ENCODE measurements around the gene FOSL2.

FOSL2 gene

DNA sequence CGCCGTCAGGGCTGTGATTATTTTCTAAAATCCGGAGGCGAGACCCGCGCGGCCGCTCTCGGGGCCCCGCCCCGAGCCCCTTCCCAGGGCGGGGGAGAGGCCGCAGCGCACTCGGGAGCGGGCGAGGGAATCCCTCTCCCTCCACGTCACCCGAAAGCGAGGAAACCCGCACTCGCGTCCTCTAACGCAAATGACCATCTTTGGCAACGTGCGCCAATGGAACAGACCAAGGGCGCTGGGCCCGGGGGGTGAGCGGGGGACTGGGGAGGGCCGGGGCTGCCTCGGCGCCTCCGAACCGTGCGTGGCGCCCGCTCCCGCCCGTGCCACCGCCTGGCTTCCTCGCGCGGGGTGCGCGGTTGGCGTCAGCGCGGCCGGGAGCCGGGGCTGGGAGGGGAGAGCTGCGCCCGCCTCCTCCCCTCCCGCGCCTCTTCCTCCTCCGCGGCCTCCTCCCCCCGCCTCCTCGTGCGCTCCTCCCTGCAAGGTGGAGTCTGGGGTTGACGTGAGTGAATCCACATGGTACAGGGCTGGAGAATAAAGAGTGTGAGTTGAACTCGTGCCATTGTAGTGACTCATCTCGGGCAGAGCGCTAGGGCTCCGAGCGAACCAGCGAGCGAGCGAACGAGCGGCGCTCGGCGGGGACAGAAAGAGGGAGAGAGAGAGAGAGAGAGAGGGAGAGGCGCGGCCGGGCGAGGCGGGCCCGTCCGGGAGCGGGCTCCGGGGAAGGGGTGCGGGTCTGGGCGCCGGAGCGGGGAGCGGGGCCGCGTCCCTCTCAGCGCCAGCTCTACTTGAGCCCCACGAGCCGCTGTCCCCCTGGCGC, at the start of gene FOSL2:
Gene FOSL2 (plus strand): TSS at position 562 of the 817 bp plus-strand sequence. CDS start 863 bp downstream, outside the sequence.
- in situ Hi-C loops (cut with HindIII; ENCODE audit: low sequenced_read_pairs), result no loop called here

DNA sequence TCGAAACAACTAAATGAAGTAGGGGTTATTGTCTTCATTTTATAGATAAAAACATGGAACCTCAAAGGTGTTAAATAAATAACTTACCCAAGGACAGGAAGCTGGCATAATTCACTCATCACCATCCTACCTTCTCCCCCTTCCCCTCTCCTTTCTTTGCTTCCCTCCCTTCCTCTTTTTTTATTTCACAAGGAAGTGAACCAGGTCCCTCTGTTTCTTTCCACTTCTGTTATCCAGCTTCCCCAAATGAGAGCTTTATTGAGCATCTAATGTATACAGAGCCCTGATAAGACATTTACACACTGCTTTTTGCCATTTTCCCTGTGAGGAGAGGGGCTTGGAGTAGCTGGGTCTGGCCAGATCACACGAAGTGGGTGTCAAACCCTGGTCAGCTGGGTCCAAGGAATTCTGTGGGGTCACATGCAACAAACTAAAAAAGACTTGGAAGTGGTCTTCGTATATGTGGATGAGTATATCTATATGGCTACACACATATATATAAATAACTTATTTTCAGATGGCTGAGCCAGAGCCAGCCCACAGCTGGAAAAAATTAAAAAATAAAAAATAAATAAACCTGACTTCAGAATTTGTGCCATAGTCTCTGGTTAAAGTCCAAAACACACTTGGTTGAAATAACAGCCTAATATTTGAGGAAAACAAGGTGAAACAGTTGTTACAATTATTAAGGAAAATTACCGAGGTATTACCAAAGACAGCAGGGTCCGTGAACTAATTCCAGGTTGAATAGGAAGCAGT, 49.3 kb upstream of the FOSL2 start:
- in situ Hi-C loops (cut with HindIII; ENCODE audit: low sequenced_read_pairs), result no loop called here

DNA sequence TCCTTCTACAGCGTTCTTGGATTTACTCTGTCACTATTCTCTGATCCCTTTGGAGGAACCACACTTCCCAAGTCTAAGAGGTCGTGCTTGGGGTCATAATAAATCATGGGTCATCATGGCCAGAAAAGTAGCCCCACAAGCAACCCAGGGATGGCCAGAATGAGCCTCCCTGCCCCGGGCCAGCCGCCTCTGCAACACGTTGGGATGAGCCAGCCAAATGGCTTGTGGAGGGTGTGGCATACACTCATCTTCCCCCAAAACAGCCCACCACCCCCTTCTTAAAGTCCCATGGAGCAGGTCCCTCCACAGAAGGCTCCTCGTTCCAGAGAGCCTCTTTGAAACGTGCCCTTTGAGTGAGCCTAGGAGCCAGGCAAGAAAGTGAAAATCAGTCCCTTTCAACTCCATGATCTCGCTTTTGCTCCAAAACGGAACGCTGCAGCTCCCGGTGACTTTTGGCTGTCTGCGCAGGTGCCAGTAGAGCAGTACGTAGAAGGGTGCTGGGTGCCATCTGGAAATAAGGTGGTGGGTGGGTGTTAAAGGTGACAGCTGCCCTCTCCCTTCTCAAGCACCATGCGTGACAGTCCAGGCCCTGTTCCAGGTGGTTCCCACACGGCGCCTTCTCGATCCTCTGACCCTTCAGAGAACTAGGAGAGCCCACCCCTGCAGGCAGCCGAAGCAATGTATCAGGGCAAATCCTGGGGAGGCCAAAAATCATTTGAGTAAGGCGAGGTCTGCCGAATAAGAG, 48.5 kb upstream of the FOSL2 start:
- in situ Hi-C loops (cut with HindIII; ENCODE audit: low sequenced_read_pairs), result no loop called here

DNA sequence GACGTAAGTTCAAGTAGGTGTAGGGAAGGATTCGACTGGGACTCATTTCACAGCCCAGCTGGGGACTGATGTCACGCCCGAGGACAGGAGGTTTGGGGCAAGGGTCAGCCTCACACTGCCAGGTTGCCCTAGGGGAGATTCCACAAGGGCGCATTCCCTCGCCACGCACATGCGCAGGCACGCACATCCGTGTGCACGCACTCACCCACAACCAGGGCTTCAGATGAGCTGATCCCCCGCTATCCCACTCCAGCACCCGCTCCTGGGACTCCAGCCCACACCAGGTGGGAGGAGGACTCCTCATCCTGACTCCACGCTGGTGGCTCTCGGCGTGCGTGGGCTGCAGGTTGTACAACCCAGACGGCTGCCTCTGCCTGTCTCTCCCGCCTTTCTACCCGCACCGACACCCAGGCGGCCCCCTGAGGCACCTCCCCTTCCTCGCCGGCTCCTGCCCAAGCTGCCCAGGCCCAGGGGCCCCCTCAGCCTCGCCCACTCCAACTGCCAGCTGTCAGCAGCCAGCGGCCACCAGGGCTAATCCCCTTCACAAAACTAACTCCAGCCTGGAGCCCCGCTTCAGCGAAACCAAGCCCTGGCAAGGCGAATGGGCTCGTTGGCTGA, 47.8 kb upstream of the FOSL2 start:
- in situ Hi-C loops (cut with HindIII; ENCODE audit: low sequenced_read_pairs), result no loop called here

DNA sequence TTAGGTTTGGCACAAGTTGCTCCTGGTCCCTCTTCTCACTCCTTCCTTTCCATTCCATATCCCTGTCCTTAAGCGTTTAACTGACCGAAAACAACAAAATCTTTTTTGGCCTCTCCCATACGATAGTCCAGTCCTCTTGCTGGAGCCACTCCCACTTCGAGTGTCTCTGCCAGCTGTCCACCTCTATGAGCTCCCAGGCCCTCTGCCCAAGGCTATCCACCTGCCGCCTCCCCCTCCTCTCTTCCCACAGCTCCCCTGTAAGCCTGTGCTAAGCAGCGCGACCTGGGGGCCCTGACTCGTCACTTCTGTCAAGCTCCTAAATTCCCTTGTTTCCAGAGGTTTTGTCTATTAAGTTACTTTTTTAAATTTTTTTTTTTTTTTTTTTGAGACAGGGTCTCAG, 47.0 kb upstream of the FOSL2 start:
- in situ Hi-C loops (cut with HindIII; ENCODE audit: low sequenced_read_pairs), result no loop called here

DNA sequence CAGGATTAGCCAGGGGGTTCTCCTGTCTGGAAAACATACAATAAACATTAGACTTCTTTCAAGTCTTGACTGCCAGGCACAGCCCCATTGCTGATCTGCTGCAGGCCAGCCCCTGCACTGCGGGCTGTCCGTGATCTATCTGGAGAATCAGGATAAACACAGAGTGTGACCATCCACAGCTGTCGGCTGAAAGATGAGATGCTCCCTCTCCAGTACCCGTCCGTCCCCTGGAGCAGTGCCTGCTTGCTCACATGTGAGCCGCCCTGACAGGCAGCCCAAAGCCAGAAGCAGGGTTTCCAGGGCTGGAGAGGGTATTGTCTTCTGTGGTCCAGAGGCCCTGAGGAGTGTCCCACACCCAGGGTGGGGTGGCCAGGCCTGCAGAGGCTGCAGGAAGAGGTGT, 46.1 kb upstream of the FOSL2 start:
- in situ Hi-C loops (cut with HindIII; ENCODE audit: low sequenced_read_pairs), result no loop called here

DNA sequence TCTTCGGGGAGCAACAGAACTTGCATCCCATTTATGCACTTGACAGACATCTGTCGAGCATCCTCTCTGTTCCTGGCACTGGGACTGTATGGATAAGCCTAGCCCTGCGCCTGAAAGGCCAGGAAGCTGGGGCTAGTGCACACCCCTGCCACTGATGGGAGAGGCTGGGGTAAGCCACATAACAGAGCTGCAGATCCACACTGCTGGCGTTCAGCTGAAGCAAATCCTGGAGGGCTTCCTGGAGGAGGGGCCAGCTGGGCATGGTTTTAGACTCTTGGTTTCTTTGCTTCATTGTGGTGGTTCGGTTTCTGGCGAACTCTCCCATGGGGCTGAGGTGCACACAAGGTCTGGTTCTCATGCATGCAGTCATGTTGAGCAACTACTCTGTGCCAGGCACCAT, 45.5 kb upstream of the FOSL2 start:
- in situ Hi-C loops (cut with HindIII; ENCODE audit: low sequenced_read_pairs), result no loop called here

DNA sequence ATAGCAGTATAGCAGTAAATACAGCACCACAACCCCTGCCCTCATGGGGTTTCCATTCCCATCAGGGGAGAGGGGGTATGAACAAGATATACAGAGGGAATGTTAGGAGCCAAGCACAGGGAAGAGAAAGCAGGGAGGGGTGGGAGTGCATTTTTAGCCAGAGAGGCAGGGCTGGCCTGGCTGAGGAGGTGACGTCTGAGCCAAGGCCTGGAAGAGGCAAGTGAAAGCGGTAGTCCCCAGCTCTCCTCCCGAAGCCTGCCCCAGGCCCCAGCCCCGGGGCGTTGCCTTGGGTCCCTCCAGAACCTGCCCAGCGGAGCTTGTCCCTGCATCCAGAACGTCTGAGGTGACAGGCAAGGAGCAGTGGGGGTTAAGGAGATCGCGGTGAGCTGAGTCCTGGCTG, 45.1 kb upstream of the FOSL2 start:
- in situ Hi-C loops (cut with HindIII; ENCODE audit: low sequenced_read_pairs), result no loop called here

DNA sequence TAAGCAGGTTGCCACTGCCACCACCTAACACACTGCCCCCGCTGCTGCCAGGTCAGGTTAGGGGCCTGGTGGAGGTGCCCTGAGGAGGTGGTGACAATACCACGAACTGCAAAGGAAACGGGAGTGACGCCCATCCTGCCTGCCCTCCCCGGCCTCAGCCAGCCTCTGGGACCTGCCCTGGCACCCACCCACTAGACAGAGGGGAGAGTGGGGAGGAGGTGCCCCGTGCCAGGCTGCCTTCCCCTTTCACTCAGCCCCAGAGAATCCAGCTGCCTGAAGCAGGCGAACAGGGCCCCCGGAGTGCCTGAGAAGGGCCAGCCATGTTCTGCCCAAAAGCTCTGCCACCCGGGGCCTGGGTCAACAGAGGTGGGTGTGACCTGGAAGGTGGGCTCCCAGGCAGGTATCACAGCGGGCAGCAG, 44.5 kb upstream of the FOSL2 start:
- in situ Hi-C loops (cut with HindIII; ENCODE audit: low sequenced_read_pairs), result no loop called here

DNA sequence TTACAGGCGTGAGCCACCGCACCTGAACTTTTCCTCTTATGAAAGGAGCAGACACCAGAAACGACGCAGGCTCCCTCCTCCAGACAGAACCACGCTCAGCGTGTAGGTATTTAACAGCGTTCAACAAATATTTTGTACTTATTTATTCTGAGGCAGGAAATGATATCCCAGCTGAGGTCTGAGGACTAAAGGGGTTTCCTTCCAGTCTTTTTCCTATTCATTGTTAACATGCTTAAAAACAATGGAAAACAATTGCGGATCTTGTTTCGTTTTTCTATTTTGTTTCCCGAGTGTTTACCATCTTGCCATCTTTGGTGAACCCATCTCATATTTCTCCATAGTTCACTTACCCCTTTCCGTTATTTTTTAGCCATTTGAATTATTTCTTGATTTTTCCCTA, 43.7 kb upstream of the FOSL2 start:
- in situ Hi-C loops (cut with HindIII; ENCODE audit: low sequenced_read_pairs), result no loop called here

DNA sequence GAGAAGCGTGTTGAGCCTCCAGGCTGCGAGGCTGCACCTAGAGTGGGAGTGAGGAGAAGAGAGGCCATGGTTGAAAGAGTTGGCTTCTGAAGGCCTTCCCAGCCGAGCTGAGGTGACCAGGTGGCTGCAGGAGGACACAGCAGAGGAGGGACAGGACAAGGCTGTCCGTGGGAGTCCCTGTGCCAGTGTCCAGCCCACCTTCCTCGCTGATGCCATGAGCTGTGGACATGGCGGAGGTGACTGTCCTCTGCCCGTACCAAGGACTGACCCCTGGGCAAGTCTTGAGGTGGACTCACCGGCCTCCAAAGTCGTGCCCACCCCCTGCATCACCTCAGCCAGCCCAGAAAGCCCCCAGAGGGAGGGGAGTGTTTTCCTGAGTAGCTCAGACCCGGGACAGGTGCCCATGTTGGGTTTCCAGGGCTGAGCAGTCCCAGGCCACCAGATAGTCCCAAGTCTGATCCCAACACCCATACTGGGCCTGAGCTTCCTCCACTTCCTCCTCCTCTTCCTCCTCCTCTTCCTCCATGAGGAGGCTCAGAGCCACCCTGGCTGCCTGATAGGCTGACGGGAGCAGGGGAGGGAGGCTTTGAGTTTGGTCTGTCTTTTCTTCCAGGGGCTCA, 43.0 kb upstream of the FOSL2 start:
- in situ Hi-C loops (cut with HindIII; ENCODE audit: low sequenced_read_pairs), result no loop called here

DNA sequence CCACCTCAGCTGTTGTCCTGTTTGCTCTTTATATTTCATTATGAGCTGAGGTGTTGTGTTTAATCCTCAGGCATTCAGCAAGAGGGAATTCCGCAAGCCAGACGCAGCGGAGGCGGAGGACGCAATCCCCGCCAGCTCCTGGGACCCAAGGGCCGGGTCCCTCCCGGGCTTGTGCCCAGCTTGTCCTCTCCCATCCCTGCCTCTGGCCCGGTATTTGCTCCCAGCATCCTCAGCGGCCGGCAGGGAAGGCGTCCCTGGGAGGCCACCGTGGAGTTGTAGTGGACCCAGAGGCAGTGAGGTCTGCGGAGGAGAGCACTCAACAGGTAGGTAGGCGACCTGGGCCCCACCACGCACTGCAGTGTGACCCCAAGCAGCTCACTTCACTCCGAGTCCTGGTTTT, 42.5 kb upstream of the FOSL2 start:
- in situ Hi-C loops (cut with HindIII; ENCODE audit: low sequenced_read_pairs), result no loop called here

DNA sequence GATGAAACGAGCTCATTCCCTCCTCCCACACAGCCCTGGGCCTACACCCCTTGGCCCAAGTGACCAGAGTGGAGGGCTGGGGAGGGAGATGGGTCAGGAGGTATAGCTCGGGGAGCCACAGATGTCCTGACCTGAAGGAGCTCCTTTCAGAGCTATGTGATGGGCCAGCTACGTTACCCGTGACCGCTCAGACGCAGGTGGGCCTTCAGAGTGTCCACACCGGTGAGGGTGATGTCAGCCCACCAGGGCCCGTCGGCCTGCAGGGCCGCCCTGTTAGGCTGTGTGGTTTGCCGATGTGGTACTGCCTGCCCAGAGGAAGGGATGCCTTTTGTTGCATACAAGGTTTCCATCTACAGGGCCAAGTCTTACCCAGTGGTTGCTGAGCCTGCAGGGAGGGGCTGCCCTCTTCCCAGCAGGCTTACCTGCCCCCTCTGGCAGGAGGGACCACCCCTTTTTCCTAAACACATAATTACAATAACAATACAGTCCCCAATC, 41.8 kb upstream of the FOSL2 start:
- in situ Hi-C loops (cut with HindIII; ENCODE audit: low sequenced_read_pairs), result no loop called here

DNA sequence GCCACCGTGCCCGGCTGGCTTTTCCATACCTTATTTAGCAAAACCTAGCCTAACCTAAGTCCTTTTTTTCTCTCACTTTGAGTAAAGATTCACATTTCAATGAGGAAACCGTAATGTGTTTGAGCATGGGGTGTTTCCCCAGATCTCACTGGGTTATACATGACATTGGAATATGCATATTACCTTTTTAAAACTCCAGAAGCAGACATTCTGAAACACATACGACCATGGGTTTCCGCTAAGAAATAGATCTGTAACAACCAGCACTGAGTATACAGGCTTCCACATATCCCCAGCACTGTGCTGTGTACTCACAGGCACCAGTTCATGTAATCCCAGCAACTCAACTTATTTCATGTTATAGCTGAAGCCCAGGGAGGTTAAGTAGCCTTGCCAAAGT, 41.0 kb upstream of the FOSL2 start:
- in situ Hi-C loops (cut with HindIII; ENCODE audit: low sequenced_read_pairs), result no loop called here

DNA sequence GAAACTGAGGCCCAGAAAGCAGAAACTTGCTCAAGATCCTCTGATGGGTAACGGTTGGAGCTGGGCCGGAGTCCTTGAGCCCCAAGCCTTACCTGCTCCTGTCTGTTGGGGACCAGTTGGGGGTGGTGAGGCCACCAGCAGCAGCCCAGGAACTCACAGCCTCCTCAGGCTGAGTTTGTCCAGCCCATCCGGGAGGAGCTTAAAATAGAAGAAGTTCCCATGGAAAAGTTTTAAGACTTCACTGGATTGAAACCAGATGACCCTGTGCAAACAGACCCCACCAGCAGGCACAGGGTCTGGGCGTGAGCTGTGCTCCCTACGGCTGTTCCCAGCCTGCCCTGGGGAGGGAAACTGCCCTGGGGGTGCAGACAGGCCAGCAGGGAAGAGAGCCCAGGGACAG, 40.6 kb upstream of the FOSL2 start:
- in situ Hi-C loops (cut with HindIII; ENCODE audit: low sequenced_read_pairs), result no loop called here

DNA sequence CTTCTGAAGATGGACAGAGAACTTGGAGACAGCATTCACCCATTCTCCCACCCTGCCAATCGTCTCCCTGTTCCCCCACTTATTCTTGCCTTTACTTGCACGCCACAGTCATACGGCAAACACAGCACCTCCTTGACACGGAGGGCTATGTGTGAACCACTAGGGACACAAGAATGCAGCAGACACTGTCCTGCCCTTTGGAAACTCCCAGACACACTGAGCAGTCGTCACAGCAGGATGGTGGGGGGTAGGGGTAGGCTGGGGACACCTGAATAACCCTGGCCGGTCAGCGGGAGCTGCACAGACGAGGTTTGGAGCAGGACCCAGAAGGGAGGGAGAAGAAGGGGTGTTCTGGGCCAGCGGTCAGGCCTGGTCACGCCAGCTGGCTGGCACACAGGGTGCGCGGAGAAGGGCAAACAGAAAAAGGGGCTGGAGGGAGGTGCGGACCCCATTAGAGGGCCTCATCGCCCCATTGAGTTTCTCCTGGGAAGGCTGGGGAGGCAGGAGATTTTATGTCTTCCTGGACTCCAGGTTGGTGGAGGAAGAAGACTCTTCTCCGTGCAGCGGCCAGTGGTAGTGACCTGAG, 40.0 kb upstream of the FOSL2 start:
- in situ Hi-C loops (cut with HindIII; ENCODE audit: low sequenced_read_pairs), result no loop called here

DNA sequence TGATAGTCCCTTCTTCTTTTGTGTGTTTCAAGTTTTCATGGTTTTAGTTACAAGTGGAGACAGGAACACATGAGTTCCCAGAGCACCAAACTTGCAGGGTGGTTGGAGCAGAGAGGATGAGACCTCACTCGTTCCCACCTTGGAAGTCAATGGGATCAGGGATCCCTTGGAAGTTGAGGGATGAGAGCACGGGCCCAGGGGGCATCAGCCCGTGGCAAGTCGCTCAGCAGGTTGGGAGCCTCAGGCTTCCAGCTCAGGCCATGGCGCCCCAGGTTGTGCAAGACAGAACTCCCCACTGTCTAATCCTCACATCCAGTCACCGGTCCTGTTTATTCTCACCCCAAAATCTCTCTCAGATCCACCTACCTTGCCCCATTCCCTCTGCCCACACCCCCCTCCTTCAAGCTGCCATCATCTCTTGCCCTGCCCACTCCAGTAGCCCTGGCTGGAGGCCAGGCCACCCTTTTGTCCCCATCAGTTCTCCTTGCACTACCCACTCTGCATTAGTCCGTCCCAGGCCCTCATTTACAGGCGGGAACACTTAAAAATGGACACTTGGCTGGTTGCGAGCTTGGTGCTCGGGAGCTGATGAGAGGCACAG, 37.6 kb upstream of the FOSL2 start:
- in situ Hi-C loops (cut with HindIII; ENCODE audit: low sequenced_read_pairs), result no loop called here

DNA sequence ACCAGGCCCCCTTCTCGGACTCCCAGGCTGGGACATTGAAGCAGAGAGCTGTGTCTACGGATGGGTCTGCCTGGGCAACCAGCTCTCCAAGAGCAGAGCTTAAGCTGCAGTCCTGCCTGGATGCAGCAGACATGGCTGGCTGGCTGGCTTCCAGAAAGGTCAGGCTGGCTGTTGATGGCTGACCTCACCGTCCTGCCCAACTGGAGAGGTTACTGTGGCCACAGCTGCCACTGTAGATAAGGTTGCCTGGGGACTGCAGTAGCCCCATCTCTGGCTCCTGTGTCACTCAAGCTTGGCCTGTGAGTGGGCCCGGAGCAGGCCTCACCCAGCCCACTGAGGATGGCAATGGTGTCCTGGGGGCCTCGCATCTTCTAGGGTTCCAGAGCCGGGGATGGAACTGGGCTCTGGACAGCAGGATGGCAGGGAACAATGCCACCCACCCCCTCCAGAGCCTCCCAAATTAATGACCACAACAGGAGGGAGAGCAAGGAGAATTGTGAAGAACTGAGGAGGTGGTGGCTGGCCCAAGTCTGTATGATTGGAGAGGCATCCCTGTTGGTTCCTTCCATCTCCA, 37.0 kb upstream of the FOSL2 start:
- in situ Hi-C loops (cut with HindIII; ENCODE audit: low sequenced_read_pairs), result no loop called here

DNA sequence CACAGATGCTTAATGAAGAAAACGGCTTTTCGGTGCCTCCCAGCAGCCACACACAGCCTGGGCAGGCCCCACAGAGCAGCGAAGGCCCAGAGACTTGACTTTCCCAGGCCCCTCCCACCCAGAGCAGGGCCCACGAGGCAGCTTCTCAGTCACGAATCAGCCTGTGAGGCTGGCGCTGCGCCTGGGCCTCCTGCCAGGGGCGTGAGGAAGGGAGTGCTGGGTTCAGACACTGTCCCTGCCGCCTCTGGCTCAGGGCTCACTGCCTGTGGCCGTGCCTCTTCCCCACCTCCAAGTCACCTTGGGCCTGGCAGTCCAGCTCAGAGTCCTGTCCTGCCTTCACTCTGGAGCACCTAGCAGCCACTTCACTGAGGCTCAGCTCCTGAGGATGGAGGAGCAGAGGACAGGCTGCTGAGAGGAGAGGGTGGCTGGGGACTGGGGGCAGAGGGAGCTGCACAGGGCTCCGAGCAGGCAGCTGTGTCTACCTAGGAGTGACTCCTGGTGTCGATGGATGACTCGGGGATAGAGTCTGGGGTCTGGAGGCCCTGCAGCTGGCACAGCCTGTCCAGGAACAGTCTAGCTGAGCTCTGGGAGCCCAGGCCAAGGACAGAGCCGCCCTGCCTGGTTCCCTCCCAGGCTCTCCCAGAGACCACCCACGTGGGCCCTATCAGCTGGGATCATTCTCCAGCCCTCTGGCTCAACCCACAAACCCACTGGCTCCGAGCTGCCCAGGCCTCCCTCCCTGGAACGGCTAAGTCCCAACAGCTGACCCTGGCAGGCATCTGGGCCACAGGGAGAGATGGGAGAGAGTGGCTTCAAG, 36.4 kb upstream of the FOSL2 start:
- in situ Hi-C loops (cut with HindIII; ENCODE audit: low sequenced_read_pairs), result no loop called here

Measured in DLD1 (cell line).